ENCODE results near the gene CPM.

DNA sequence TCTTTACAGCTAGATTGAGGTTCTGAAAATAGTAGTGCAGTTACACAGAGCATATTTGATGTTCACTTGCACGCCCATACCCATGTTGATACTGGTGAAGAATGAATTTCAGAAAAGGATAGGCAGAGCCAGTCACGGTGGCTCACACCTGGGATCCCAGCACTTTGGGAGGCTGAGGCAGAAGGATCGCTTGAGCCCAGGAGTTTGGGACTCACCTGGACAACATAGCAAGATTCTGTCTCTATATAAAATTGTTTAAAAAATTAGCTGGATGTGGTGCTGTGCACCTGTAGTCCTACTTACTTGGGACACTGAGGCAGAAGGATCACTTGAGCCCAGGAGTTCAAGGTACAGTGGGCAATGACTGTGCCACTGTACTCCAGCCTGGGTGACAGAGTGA is 68.4 kb downstream of the CPM start:
- TF ChIP-seq CREB1 (CRISPR knock-in tag; IDR thresholded peaks at IDR 0.05) (no peak), ZBTB21 (CRISPR knock-in tag; IDR thresholded peaks at IDR 0.05; ENCODE audit: borderline replicate concordance) (no peak), FOXP1 (CRISPR knock-in tag; IDR thresholded peaks at IDR 0.05; ENCODE audit: borderline replicate concordance) (no peak), ELF4 (CRISPR knock-in tag; IDR thresholded peaks at IDR 0.05; ENCODE audit: low read depth) (no peak)
- TF ChIP-seq, protein P1, sequence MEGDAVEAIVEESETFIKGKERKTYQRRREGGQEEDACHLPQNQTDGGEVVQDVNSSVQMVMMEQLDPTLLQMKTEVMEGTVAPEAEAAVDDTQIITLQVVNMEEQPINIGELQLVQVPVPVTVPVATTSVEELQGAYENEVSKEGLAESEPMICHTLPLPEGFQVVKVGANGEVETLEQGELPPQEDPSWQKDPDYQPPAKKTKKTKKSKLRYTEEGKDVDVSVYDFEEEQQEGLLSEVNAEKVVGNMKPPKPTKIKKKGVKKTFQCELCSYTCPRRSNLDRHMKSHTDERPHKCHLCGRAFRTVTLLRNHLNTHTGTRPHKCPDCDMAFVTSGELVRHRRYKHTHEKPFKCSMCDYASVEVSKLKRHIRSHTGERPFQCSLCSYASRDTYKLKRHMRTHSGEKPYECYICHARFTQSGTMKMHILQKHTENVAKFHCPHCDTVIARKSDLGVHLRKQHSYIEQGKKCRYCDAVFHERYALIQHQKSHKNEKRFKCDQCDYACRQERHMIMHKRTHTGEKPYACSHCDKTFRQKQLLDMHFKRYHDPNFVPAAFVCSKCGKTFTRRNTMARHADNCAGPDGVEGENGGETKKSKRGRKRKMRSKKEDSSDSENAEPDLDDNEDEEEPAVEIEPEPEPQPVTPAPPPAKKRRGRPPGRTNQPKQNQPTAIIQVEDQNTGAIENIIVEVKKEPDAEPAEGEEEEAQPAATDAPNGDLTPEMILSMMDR (IDR thresholded peaks at IDR 0.05), result no peak
- TF ChIP-seq, protein P2, sequence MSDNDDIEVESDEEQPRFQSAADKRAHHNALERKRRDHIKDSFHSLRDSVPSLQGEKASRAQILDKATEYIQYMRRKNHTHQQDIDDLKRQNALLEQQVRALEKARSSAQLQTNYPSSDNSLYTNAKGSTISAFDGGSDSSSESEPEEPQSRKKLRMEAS (CRISPR knock-in tag; IDR thresholded peaks at IDR 0.05), result no peak

Measured in WTC11 (cell line).